ENCODE data around the gene MAG.

MAG gene

DNA sequence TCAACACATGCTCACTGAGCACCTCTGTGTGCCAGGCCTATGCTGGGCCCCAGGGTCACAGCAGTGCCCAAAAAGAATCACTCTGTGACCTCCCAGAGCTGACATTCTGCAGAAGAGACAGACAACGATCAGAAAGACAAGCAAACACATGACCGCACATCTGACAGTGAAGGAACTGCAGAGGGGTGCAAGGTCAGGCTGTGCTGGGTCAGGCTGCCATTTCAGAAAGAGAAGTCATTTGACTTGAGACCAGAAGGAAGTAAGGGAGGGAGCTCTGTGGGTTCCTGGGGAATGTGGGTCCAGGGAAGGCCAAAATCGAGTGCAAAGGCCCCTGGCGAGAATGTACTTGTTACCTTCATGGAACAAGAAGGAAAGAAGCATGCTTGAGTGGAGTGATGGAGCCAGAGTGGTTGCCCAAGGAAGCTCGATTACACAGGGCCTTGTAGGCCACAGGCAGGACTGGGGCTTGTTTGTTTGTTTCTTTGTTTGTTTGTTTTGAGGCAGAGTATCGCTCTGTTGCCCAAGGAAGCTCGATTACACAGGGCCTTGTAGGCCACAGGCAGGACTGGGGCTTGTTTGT lies 25.6 kb downstream of the MAG start:
- no peak overlapping the region for H3K4me3 ChIP-seq (replicated peaks; ENCODE audit: low read depth, low read length)
- DNase-seq (ENCODE audit: low read depth): no peak
- TF ChIP-seq, protein P1, sequence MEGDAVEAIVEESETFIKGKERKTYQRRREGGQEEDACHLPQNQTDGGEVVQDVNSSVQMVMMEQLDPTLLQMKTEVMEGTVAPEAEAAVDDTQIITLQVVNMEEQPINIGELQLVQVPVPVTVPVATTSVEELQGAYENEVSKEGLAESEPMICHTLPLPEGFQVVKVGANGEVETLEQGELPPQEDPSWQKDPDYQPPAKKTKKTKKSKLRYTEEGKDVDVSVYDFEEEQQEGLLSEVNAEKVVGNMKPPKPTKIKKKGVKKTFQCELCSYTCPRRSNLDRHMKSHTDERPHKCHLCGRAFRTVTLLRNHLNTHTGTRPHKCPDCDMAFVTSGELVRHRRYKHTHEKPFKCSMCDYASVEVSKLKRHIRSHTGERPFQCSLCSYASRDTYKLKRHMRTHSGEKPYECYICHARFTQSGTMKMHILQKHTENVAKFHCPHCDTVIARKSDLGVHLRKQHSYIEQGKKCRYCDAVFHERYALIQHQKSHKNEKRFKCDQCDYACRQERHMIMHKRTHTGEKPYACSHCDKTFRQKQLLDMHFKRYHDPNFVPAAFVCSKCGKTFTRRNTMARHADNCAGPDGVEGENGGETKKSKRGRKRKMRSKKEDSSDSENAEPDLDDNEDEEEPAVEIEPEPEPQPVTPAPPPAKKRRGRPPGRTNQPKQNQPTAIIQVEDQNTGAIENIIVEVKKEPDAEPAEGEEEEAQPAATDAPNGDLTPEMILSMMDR (IDR thresholded peaks at IDR 0.05; ENCODE audit: low read length, missing control alignments): no peak

DNA sequence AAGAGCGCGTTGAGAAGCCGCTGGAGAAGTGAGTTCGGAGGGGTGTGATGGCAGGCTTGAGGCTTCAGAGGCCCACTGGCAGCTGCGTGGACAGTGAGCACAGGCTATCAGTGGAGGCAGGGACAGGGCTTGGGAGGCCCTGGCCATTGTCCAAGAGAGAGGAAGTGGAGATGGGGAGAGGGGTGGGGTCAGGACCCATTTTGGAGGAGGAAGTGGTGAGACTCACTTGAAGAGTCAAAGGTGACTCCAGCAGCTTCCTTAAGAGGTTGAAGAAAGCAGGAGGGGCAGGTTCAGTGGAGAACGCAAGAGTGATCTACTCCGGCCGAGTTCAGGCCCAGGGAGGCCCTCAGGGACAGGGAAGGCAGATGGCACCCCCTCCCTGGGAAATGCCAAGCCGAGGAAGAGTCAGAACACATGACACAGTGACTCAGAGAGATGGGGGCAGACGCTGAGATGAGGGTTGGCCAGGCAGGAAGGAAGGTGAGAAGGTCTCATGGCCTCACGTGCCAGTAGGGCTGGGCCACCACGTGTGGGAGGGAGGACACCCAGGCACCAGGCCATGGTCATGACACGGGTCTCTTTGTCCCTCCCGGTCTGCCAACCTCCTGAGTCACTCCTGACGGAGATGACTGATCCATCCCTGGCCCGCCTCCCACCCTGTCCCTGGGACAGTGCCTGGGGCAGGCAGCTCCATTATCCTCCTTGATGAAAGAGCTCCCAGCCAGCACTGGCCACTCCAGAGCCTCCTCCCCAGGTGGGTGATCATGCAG lies 26.9 kb downstream of the MAG start:
- DNase-seq (ENCODE audit: low read depth): peak; percentile 76
- no peak overlapping the region for H3K4me3 ChIP-seq (replicated peaks; ENCODE audit: low read depth, low read length)
- TF ChIP-seq, protein P1 (IDR thresholded peaks at IDR 0.05; ENCODE audit: low read length, missing control alignments): no peak

DNA sequence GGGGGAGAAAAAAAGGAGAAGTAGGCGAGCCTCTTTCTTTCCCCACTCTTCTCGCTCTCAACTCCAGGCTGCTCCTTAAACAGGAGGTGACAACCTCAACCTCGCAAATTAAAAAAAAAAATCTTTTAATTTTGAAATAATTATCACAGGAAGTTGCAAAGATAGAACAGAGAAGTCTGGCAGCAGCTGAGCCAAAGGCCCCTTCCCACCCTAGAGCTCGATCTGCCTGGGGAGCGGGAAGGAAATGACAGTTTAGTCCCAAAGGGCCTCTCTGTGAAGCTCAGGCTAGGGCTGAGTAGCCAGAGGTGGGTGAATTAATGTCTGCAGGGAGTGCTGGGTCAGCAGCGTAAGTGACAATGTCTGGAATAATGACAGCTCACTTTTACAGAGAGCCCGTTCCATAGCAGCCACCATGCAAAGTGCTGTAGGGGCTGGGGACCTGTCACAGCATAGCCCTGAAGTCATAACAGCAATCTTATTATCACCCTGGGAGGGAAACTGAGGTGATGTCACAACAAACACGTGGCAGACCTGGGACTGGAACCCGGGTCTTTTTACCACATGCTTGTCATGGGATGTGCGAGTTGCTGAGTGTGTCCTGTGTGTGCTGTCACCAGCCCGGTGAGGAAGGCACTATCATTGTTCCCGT lies 28.2 kb downstream of the MAG start:
- no peak overlapping the region for H3K4me3 ChIP-seq (replicated peaks; ENCODE audit: low read depth, low read length)
- DNase-seq (ENCODE audit: low read depth): no peak
- TF ChIP-seq, protein P1 (IDR thresholded peaks at IDR 0.05; ENCODE audit: low read length, missing control alignments): no peak

DNA sequence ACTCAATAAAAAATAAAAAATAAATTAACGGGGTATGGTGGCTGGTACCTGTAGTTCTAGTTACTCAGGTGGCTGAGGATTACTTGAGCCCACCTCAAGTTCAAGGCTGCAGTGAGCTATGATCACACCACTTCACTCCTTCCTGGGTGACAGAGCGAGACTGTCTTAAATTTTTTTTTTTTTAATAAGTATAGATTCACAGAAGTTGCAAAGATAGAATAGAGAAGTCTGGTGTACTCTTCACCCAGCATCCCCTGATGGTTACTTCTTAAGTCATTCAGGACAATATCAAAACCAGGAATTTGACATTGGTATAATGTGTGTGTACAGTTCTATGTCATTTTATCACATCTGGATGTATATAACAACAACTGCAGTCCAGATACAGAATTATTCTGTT lies 29.3 kb downstream of the MAG start:
- no peak overlapping the region for H3K4me3 ChIP-seq (replicated peaks; ENCODE audit: low read depth, low read length)
- TF ChIP-seq, protein P1 (IDR thresholded peaks at IDR 0.05; ENCODE audit: low read length, missing control alignments): no peak
- no peak for DNase-seq (ENCODE audit: low read depth)

DNA sequence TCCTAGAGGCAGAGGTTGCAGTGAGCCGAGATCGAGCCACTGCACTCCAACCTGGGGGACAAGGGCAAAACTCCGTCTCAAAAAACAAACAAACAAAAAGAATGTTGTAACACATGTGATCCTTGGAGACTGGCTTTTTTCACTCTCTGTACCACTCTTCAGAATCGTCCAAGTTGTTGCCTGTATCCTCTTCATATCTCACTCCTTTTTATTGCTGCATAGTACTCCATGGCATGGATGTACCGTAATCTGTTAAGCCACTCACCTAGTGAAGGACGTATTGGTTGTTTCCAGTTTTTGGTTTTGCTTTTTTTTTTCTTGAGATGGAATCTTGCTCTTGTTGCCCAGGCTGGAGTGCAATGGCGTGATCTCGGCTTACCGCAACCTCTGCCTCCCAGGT lies 30.1 kb downstream of the MAG start:
- TF ChIP-seq, protein P1 (IDR thresholded peaks at IDR 0.05; ENCODE audit: low read length, missing control alignments): no peak
- DNase-seq (ENCODE audit: low read depth): no peak
- no peak overlapping the region for H3K4me3 ChIP-seq (replicated peaks; ENCODE audit: low read depth, low read length)

DNA sequence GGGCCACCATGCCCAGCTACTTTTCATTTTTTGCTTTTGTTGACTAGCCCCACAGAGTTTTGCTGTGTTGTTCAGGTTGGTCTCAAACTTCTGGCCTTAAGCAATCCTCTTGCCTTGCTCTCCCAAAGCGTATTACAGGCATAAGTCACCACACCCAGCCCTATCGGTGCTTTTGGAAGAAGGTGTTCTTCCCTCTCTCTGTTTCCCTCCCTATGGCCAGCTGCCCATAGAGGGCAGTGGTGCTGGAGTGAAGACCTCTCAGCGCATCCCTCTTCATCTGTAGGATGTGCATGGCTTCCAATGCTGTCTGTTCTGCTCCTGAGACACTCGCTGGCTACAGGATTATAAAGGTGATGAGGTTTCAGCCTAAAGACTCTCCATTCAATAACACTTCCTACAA lies 35.7 kb downstream of the MAG start:
- H3K4me3 ChIP-seq (replicated peaks; ENCODE audit: low read depth, low read length): no peak overlapping the region
- TF ChIP-seq, protein P1 (IDR thresholded peaks at IDR 0.05; ENCODE audit: low read length, missing control alignments): peak; percentile 26
- no peak for DNase-seq (ENCODE audit: low read depth)

Measured in fibroblast of pulmonary artery (primary cell).